ENCODE data around the gene NFU1.

DNA sequence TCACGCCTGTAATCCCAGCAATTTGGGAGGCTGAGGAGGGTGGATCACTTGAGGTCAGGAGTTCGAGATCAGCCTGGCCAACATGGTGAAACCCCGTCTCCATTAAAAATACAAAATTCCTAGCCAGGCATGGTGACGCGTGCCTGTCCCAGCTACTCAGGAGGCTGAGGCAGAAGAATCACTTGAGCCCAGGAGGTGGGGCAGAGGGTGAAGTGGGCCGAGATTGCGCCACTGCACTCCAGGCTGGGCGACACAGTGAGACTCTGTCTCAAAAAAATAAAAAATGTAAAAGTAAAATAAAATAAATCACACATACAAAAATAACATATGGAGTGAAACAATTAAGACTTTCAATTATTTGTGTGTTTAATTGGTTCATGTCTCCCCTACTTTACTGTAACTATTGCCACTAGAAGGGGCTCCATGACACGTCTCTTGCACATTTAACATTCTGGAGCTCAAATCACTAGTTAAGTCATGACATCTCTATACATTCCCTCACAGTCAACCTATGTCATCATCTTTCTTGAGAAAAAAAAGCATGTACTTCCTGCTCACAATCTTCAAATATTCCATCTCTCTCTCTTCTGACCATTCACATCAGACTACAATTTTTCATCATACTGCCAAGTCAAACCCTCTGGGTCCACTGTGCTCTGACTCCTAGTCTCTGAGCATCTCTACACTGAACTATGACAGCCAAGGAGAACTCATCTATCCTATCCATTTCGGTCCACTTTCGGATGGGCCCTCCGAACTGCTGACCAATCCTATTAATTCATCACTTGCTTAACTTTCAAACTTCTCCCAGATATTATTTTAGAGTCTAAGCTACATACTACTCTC is 56.9 kb downstream of the NFU1 start:
- TF ChIP-seq, protein P1, sequence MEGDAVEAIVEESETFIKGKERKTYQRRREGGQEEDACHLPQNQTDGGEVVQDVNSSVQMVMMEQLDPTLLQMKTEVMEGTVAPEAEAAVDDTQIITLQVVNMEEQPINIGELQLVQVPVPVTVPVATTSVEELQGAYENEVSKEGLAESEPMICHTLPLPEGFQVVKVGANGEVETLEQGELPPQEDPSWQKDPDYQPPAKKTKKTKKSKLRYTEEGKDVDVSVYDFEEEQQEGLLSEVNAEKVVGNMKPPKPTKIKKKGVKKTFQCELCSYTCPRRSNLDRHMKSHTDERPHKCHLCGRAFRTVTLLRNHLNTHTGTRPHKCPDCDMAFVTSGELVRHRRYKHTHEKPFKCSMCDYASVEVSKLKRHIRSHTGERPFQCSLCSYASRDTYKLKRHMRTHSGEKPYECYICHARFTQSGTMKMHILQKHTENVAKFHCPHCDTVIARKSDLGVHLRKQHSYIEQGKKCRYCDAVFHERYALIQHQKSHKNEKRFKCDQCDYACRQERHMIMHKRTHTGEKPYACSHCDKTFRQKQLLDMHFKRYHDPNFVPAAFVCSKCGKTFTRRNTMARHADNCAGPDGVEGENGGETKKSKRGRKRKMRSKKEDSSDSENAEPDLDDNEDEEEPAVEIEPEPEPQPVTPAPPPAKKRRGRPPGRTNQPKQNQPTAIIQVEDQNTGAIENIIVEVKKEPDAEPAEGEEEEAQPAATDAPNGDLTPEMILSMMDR (tag by site-specific recombination; IDR thresholded peaks at IDR 0.05) = no peak
- no peak for TF ChIP-seq ZNF776 (tag by site-specific recombination; IDR thresholded peaks at IDR 0.05; ENCODE audit: borderline replicate concordance)
- no peak for TF ChIP-seq ZNF112 (tag by site-specific recombination; IDR thresholded peaks at IDR 0.05)
- no peak for TF ChIP-seq ZNF274 (IDR thresholded peaks at IDR 0.05; ENCODE audit: low read length)
- no peak for TF ChIP-seq ZNF274 (tag by site-specific recombination; IDR thresholded peaks at IDR 0.05; ENCODE audit: borderline replicate concordance)
- no peak for TF ChIP-seq ZNF585B (tag by site-specific recombination; IDR thresholded peaks at IDR 0.05)
- TF ChIP-seq ZNF561 (tag by site-specific recombination; IDR thresholded peaks at IDR 0.05; ENCODE audit: borderline replicate concordance) = no peak
- TF ChIP-seq KLF10 (tag by site-specific recombination; IDR thresholded peaks at IDR 0.05) = no peak
- TF ChIP-seq ZNF114 (tag by site-specific recombination; IDR thresholded peaks at IDR 0.05) = no peak
- TF ChIP-seq, protein P2, sequence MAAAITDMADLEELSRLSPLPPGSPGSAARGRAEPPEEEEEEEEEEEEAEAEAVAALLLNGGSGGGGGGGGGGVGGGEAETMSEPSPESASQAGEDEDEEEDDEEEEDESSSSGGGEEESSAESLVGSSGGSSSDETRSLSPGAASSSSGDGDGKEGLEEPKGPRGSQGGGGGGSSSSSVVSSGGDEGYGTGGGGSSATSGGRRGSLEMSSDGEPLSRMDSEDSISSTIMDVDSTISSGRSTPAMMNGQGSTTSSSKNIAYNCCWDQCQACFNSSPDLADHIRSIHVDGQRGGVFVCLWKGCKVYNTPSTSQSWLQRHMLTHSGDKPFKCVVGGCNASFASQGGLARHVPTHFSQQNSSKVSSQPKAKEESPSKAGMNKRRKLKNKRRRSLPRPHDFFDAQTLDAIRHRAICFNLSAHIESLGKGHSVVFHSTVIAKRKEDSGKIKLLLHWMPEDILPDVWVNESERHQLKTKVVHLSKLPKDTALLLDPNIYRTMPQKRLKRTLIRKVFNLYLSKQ (tag by site-specific recombination; IDR thresholded peaks at IDR 0.05; ENCODE audit: borderline replicate concordance) = no peak
